ENCODE data around the gene TMEM266. TPM values are rescaled to one million over a fixed set of nuclear protein-coding genes. Genes with fewer than 3 reads are reported as not detected.

The TMEM266 gene
- total and polyA plus RNA-seq, 2 of the 4 experiments (the other 2 are of a cell fraction) = not detected

DNA sequence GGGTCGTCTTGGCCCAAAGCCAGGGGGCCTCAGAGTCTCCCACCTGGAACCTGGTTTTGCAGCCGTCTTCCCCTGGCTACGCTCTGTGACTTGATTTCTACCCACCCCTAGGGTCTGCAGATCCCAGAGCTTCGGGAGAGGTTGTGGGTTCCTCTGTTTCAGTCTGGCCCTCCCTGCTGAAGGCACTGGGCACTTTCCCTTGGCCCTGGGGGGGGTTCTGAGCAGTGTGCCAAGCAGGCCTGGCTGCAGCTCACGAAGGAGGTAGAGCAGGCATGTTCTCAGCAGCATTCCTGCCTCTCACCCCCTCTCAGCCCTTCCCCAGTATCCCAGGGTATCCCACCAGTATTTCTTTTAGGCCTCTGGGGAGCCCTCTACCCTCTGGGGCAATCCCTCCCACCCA, 99.0 kb downstream of the TMEM266 start:
- 67% methylated on average over 1 of the region's 5 CpGs; no CpG with 5 or more reads in 1 of the 2 experiments for WGBS, 2 experiments (ENCODE audit: extremely low coverage in 2 of 2, insufficient read length in 1 of 2)
- TF ChIP-seq MAFK (IDR thresholded peaks at IDR 0.05; ENCODE audit: low read depth, low read length) (no peak), RAD21 (IDR thresholded peaks at IDR 0.05; ENCODE audit: low read length) (no peak), POLR2A (IDR thresholded peaks at IDR 0.05; ENCODE audit: low read depth, low read length) (no peak), BHLHE40 (IDR thresholded peaks at IDR 0.05; ENCODE audit: low read depth, low read length) (no peak), RCOR1 (IDR thresholded peaks at IDR 0.05; ENCODE audit: insufficient replicate concordance, low read length) (no peak), RFX5 (IDR thresholded peaks at IDR 0.05; ENCODE audit: low read depth, low read length) (no peak), FOS (IDR thresholded peaks at IDR 0.05; ENCODE audit: low read depth, low read length) (no peak), MAZ (IDR thresholded peaks at IDR 0.05; ENCODE audit: borderline replicate concordance, low read depth, low read length) (no peak)
- DNase-seq (no peak), ATAC-seq (ENCODE audit: low read depth) (no peak)
- no peaks in the 10 kb centered on the region for H3K36me3 ChIP-seq (ENCODE audit: control insufficient read depth, insufficient read depth, low read length)
- no peak overlapping the region for H4K91ac ChIP-seq (ENCODE audit: insufficient read depth, low read depth, low read length)
- no peak overlapping the region for H2BK5ac ChIP-seq (ENCODE audit: low read depth, low read length, poor library complexity, severe bottlenecking)
- peaks cover 18% of the 10 kb centered on the region for H3K4me1 ChIP-seq (ENCODE audit: control insufficient read depth, insufficient read depth, low read length)
- no peak overlapping the region for H3K9ac ChIP-seq (ENCODE audit: low read depth, low read length)
- no peaks in the 10 kb centered on the region for H3K79me1 ChIP-seq (ENCODE audit: low read depth in 1 of 2, low read length in 2 of 2)
- H2AK9ac ChIP-seq (replicated peaks; ENCODE audit: low read depth, low read length, poor library complexity) = no peak overlapping the region
- H3K23ac ChIP-seq (ENCODE audit: low read depth, low read length) = no peak overlapping the region
- peaks cover 11% of the 10 kb centered on the region for H3K9me1 ChIP-seq (ENCODE audit: insufficient read depth, low read length)
- dilution Hi-C loops (cut with HindIII; ENCODE audit: low sequenced_read_pairs, unreplicated experiment) (no loop called here), intact Hi-C loops (cut with micrococcal nuclease) (no loop called here), in situ Hi-C loops (cut with MboI; ENCODE audit: low sequenced_read_pairs) (no loop called here)
- no peak overlapping the region for H4K8ac ChIP-seq (ENCODE audit: low read depth in 2 of 2, low read length in 2 of 2)
- H3K14ac ChIP-seq (replicated peaks; ENCODE audit: low read depth, low read length) = no peak overlapping the region
- H3K56ac ChIP-seq (ENCODE audit: extremely low read depth, insufficient read depth, low read length) = no peak overlapping the region
- no peak overlapping the region for H2AK5ac ChIP-seq (ENCODE audit: low read depth, low read length)
- H3K9me3 ChIP-seq (ENCODE audit: control insufficient read depth, insufficient read depth, low read length) = no peaks in the 10 kb centered on the region
- H3K4ac ChIP-seq (ENCODE audit: low read depth, low read length) = no peak overlapping the region
- H3K18ac ChIP-seq (ENCODE audit: low read depth, low read length) = no peak overlapping the region
- H3K4me3 ChIP-seq (ENCODE audit: insufficient read depth, low read depth, low read length) = no peak overlapping the region
- CTCF ChIA-PET = no interaction called here
- BruUV-seq (replicated peaks) = no TSS peak
- H3K27ac ChIP-seq (ENCODE audit: insufficient read depth, low read length) = no peak overlapping the region
- no peak overlapping the region for H2BK20ac ChIP-seq (ENCODE audit: low read depth, low read length)
- POLR2A ChIA-PET (ENCODE audit: unreplicated experiment) = no interaction called here
- no peak overlapping the region for H2AFZ ChIP-seq (replicated peaks; ENCODE audit: low read length, poor library complexity)
- H3K4me2 ChIP-seq (ENCODE audit: low read depth, low read length) = no peak overlapping the region
- H2BK120ac ChIP-seq (ENCODE audit: low read depth, low read length) = no peak overlapping the region
- no peaks in the 10 kb centered on the region for H3K27me3 ChIP-seq (ENCODE audit: control insufficient read depth, insufficient read depth, low read length)
- H4K5ac ChIP-seq (ENCODE audit: low read depth, low read length) = no peak overlapping the region
- H4K20me1 ChIP-seq (ENCODE audit: insufficient read depth, low read length) = no peaks in the 10 kb centered on the region
- no peak overlapping the region for H2BK15ac ChIP-seq (ENCODE audit: low read depth, low read length)
